ENCODE results near the gene ADAMTS14.

GRCh38 chr10:70762441-70763175 lies 90.3 kb downstream of the ADAMTS14 start:
- TF ChIP-seq CTCF (IDR thresholded peaks at IDR 0.05; ENCODE audit: low read length) (no peak), EZH2 (optimal IDR thresholded peaks at IDR 0.05; ENCODE audit: low read depth, low read length) (no peak)
